MV-4-11 (cell line): Measurements from ENCODE around the gene KANK2.
"Not testable (repeated sequence)": the region's sequence is repeated elsewhere in the genome, so short reads cannot be mapped to it uniquely, and the experiment has no call there.

Experiments used
- DNase-seq: peaks from one replicate; lab custom pipeline; 2025; lab: John Stamatoyannopoulos, UW

The KANK2 gene

DNA sequence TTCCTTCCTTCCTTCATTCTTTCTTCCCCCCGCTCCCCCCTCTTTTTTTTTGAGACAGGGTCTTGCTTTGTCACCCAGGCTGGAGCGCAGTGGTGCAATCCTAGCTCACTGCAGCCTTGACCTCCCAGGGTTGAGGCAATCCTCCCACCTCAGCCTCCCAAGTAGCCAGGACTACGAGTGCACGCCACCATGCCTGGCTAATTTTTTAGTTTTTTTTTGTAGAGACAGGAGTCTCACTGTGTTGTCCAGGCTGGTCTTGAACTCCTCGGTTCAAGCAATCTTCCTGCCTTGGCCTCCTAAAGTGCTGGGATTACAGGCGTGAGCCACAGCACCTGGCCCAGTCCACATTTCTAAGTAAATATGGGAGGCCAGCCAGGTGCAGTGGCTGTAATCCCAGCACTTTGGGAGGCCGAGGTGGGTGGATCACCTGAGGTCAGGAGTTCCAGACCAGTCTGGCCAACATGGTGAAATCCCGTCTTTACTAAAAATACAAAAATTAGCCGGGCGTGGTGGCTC, 57.3 kb downstream of the KANK2 start:
- not testable (repeated sequence) for DNase-seq

GRCh38 chr19:11138601-11139300, 58.6 kb downstream of the KANK2 start:
- peak; percentile 72 for DNase-seq

- peak; percentile 73 for DNase-seq
Observed at GRCh38 chr19:11137542-11138384, 59.6 kb downstream of the KANK2 start.

DNA sequence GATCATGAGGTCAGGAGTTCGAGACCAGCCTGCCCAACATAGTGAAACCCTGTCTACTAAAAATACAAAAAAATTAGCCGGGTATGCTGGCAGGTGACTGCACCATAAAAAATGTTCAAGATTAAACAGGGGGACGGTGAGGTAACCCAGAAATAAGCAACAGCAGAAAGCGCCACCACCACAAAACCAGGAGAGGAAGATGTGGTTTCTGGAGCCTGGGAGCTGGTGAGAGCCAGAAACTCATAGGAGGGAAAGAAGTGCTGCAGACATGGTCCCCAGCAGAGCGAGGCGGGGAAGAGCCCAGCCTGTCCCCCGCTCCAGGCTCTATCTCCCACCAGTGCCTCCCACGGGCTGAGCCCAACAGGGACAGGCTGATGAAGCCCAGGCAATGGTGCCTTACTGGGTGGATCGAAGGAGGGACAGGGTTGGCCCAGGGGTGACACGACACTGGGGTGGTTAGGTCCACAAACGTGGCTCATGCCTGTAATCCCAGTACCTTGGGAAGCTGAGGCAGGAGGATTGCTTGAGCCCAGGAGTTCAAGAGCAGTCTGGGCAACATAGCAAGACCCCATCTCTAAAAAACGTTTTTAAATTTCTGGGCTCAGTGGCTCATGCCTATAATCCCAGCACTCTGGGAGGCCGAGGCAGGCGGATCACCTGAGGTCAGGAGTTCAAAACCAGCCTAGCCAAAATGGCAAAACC, 60.8 kb downstream of the KANK2 start:
- DNase-seq: peak; percentile 46

DNA sequence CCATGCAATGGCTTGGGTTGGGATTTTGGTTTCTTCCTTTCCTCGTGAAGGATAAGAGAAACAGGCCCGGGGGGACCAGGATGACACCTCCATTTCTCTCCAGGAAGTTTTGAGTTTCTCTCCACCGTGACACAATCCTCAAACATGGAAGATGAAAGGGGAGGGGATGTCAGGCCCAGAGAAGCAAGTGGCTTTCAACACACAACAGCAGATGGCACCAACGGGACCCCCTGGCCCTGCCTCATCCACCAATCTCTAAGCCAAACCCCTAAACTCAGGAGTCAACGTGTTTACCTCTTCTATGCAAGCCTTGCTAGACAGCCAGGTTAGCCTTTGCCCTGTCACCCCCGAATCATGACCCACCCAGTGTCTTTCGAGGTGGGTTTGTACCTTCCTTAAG, 65.9 kb downstream of the KANK2 start:
- DNase-seq: no peak

DNA sequence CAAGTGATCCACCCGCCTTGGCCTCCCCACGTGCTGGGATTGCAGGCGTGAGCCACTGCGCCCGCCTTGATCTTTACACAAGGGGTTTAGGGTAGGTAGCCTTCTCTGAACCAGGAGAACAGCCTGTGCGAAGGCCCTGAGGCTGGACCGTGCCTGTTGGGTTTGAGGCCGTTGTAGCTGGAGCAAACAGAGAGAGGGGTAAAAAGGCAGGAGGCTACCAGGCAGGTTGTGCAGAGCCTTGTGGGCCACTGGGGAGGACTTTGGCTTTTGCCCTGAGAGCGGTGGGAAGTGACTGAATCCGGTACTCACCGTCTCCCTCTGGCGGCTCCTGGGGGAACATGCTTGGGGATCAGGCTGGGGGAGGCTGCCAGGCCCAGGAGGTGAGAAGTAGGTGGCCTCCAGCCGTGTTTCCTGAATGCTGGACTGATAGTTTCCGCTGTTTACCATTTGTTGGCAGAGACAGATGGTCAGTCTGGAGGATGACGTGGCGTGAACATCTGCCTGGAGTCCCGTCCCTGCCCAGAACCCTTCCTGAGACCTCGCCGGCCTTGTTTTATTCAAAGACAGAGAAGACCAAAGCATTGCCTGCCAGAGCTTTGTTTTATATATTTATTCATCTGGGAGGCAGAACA, 66.4 kb downstream of the KANK2 start:
- peak; percentile 83 for DNase-seq

- no peak for DNase-seq
Observed at GRCh38 chr19:11127905-11128304, 69.4 kb downstream of the KANK2 start.

- DNase-seq: peak; percentile 47
Observed at GRCh38 chr19:11125994-11126685, 71.2 kb downstream of the KANK2 start.

DNA sequence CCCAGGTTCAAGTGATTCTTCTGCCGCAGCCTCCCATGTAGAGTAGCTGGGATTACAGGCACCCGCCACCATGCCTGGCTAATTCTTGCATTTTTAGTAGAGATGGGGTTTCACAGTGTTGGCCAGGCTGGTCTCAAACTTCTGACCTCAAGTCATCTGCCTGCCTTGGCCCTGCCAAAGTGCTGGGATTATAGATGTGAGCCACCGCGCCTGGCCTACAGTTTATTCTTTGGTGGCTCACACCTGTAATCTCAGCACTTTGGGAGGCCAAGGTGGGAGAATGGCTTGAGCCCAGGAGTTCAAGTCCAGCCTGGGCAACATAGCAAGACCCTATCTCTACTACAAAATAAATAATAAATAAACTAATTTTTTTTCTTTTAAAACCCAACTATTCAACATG, 73.2 kb downstream of the KANK2 start:
- not testable (repeated sequence) for DNase-seq

DNA sequence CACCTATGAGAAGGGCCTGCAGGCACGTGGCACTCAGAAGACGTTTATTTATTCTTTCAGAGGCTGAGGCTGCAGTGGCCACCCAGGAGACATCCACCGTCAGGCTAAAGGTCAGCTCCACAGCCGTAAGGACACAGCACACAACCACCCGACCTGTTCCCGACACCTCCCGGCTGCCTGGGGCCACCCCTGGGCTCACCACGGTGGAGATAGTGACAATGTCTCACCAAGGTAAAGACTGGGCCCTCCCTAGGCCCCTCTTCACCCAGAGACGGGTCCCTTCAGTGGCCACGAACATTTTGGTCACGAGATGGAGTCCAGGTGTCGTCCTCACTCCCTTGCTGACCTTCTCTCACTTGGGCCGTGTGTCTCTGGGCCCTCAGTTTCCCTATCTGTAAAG, 74.2 kb downstream of the KANK2 start:
- DNase-seq: no peak

DNA sequence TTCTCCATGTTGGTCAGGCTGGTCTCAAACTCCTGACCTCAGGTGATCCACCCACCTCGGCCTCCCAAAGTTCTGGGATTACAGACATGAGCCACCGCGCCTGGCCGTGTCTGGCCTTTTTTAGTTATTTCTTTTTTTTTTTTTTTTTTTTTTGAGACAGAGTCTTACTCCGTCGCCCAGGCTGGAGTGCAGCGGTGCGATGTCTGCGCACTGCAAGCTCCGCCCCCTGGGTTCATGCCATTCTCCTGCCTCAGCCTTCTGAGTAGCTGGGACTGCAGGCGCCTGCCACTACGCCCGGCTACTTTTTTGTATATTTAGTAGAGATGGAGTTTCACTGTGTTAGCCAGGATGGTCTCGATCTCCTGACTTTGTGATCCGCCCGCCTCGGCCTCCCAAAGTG, 75.4 kb downstream of the KANK2 start:
- DNase-seq: not testable (repeated sequence)

DNA sequence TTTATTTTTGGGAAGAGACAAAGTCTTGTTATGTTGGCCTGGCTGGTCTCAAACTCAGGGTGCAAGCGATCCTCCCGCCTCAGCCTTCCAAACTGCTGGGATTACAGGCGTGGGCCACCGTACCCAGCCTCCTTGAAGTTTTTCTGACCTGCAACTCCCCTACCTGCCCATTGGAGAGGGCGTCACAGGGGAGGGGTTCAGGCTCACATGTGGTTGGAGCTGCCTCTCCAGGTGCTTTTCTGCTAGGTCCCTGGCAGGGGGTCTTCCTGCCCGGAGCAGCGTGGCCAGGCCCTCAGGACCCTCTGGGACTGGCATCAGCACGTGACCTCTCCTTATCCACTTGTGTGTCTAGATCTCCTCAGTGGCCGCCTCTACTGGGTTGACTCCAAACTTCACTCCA, 80.8 kb downstream of the KANK2 start:
- DNase-seq: no peak

- DNase-seq: no peak
Observed at GRCh38 chr19:11115895-11116446, 81.4 kb downstream of the KANK2 start.

GRCh38 chr19:11115042-11115441, 82.3 kb downstream of the KANK2 start:
- DNase-seq: no peak
